Keratinocyte (primary cell): ENCODE data around the gene SPTLC2. TPM values are rescaled to one million over a fixed set of nuclear protein-coding genes. Genes with fewer than 3 reads are reported as not detected.

Experiments
- DNase-seq: peaks from one replicate; pipeline ENCODE4 v3.0.0-alpha.2; 2011; ENCODE audit warnings: low read depth, missing footprints, low spot score
- FAIRE-seq: peaks from 2 replicates; lab custom pipeline; 2011; peaks lifted over from hg19 to GRCh38; lab: Jason Lieb, UNC
- H2AFZ ChIP-seq: 2 replicates; pipeline ENCODE4 v1.6.0; 2012; ENCODE audit warnings: low read length, control low read depth, inconsistent platforms; ENCODE audit not compliant: control insufficient read depth
- H3K27ac ChIP-seq: 2 replicates; pipeline ENCODE4 v1.5.1; 2011; ENCODE audit warnings: low read length; ENCODE audit not compliant: control insufficient read depth, insufficient read depth
- H3K27me3 ChIP-seq: 3 replicates; pipeline ENCODE4 v1.6.0; 2011; ENCODE audit warnings: low read length; ENCODE audit not compliant: control insufficient read depth, insufficient read depth; ENCODE audit errors: extremely low read depth
- H3K36me3 ChIP-seq, 2 experiments: 2 replicates in 1 of 2; 3 replicates in 1 of 2; pipeline ENCODE4 v1.5.1; 2011; ENCODE audit warnings: low read length in 2 of 2, mild to moderate bottlenecking in 1 of 2; ENCODE audit not compliant: control insufficient read depth in 2 of 2, insufficient read depth in 2 of 2; ENCODE audit errors: extremely low read depth in 1 of 2
- H3K4me1 ChIP-seq: 3 replicates; pipeline ENCODE4 v1.5.1; 2011; ENCODE audit warnings: low read length; ENCODE audit not compliant: control insufficient read depth, insufficient read depth; ENCODE audit errors: extremely low read depth
- H3K4me2 ChIP-seq: 3 replicates; pipeline ENCODE4 v1.6.0; 2011; ENCODE audit warnings: low read depth, low read length; ENCODE audit not compliant: control insufficient read depth, insufficient read depth; ENCODE audit errors: extremely low read depth
- H3K4me3 ChIP-seq, 3 experiments: fragments of 200-600 bp in 1 of 3; sonication (generic) in 1 of 3; 2 replicates in 2 of 3; 3 replicates in 1 of 3; pipeline ENCODE4 v1.5.1; 2011 to 2016; ENCODE audit warnings: low read length in 3 of 3, mild to moderate bottlenecking in 3 of 3, control low read depth in 2 of 3, inconsistent platforms in 1 of 3, low read depth in 1 of 3, mixed read lengths in 1 of 3, mixed run types in 1 of 3, moderate library complexity in 1 of 3; ENCODE audit not compliant: control insufficient read depth in 2 of 3, insufficient read depth in 2 of 3; ENCODE audit errors: extremely low read depth in 1 of 3
- H3K79me2 ChIP-seq: 2 replicates; pipeline ENCODE4 v1.6.0; 2012; ENCODE audit warnings: low read length; ENCODE audit not compliant: control insufficient read depth, insufficient read depth
- H3K9ac ChIP-seq: 3 replicates; pipeline ENCODE4 v1.6.0; 2011; ENCODE audit warnings: low read length; ENCODE audit not compliant: control insufficient read depth, insufficient read depth; ENCODE audit errors: extremely low read depth
- H3K9me1 ChIP-seq: 3 replicates; pipeline ENCODE4 v1.6.0; 2011; ENCODE audit warnings: low read length; ENCODE audit not compliant: control insufficient read depth, insufficient read depth; ENCODE audit errors: extremely low read depth
- H3K9me3 ChIP-seq: 2 replicates; pipeline ENCODE4 v1.5.1; 2012; ENCODE audit warnings: low read depth, low read length; ENCODE audit not compliant: control insufficient read depth
- H4K20me1 ChIP-seq: 3 replicates; pipeline ENCODE4 v1.6.0; 2011; ENCODE audit warnings: low read length; ENCODE audit not compliant: control insufficient read depth, insufficient read depth; ENCODE audit errors: extremely low read depth
- CTCF ChIP-seq, 3 experiments: IDR thresholded peaks in 1 of 3; conservative IDR thresholded peaks in 1 of 3; optimal IDR thresholded peaks in 1 of 3; 2 replicates in 2 of 3; 3 replicates in 1 of 3; pipeline versions ENCODE3 to v1.5.1; 2011; ENCODE audit warnings: low read length in 3 of 3, mild to moderate bottlenecking in 3 of 3, moderate library complexity in 2 of 3, control low read depth in 1 of 3, inconsistent platforms in 1 of 3; ENCODE audit not compliant: insufficient read depth in 2 of 3; ENCODE audit errors: extremely low read depth in 1 of 3
- EZH2 ChIP-seq: IDR thresholded peaks from one replicate; pipeline ENCODE4 v1.6.1; 2012; ENCODE audit warnings: inconsistent platforms, mild to moderate bottlenecking, low read length, moderate library complexity
- dilution Hi-C: fragments of 300-500 bp; cut with MboI; formaldehyde crosslinking; loops from one replicate; pipeline ENCODE4 v1.7.0; 2020; ENCODE audit warnings: low sequenced_read_pairs; ENCODE audit not compliant: extremely low pct_ligation_motif_present
- polyA plus RNA-seq, 5 experiments: library from polyadenylated mRNA; depleted of rRNA in 3 of 5; stranded (reverse) in 3 of 5; stranded (forward) in 1 of 5; unstranded in 1 of 5; fragments of >200 nt; gene quantifications; 1 replicate in 1 of 5; 2 replicates in 3 of 5; 3 replicates in 1 of 5; pipeline versions ENCODE4 v1.2.1 to v1.2.3, GENCODE V29; 2011 to 2012; ENCODE audit warnings: missing spikeins in 2 of 5, low read depth in 1 of 5, low replicate concordance in 1 of 5

Gene SPTLC2
- polyA plus RNA-seq, 1 donor (not counting 4 experiments of a cell fraction or from before 2014, with no cell fraction given): 46.8 TPM

- Histone ChIP-seq H4K20me1 (no peaks in the 10 kb centered on the region), H3K4me1 (no peaks in the 10 kb centered on the region), H3K9ac (no peak overlapping the region), H3K27me3 (no peaks in the 10 kb centered on the region), H2AFZ (no peak overlapping the region), H3K27ac (no peak overlapping the region), H3K9me1 (no peaks in the 10 kb centered on the region), H3K4me3 (no peak overlapping the region), H3K4me2 (no peak overlapping the region), H3K36me3 (no peaks in the 10 kb centered on the region), H3K9me3 (no peaks in the 10 kb centered on the region), H3K79me2 (no peaks in the 10 kb centered on the region)
- dilution Hi-C loops: no loop called here
- FAIRE-seq (no peak), DNase-seq (no peak)
- TF ChIP-seq CTCF (optimal IDR thresholded peaks at IDR 0.05 in 1 of 3, IDR thresholded peaks at IDR 0.05 in 1 of 3, conservative IDR thresholded peaks at IDR 0.05 in 1 of 3; ENCODE audit: extremely low read depth in 1 of 3, insufficient read depth in 2 of 3, low read length in 3 of 3): no peak
- no peak for TF ChIP-seq EZH2
These were observed 131.2 kb downstream of the SPTLC2 start for GRCh38 chr14:77485256-77485655.

- Histone ChIP-seq H3K4me3 (no peak overlapping the region), H3K9ac (no peak overlapping the region), H3K27me3 (no peaks in the 10 kb centered on the region), H4K20me1 (no peaks in the 10 kb centered on the region), H3K9me1 (no peaks in the 10 kb centered on the region), H3K36me3 (no peaks in the 10 kb centered on the region), H2AFZ (no peak overlapping the region), H3K4me1 (no peaks in the 10 kb centered on the region), H3K4me2 (no peak overlapping the region), H3K79me2 (no peaks in the 10 kb centered on the region), H3K27ac (no peak overlapping the region), H3K9me3 (no peaks in the 10 kb centered on the region)
- TF ChIP-seq CTCF (optimal IDR thresholded peaks at IDR 0.05 in 1 of 3, IDR thresholded peaks at IDR 0.05 in 1 of 3, conservative IDR thresholded peaks at IDR 0.05 in 1 of 3; ENCODE audit: extremely low read depth in 1 of 3, insufficient read depth in 2 of 3, low read length in 3 of 3) (no peak), EZH2 (no peak)
- DNase-seq (no peak), FAIRE-seq (no peak)
- dilution Hi-C loops: no loop called here
These were observed 134.0 kb downstream of the SPTLC2 start for GRCh38 chr14:77482422-77482821.
